Stimulated activated CD8-positive, alpha-beta memory T cell treated with anti-CD3 and anti-CD28 coated beads, Interleukin-4, amount 100 ng/mL, for 4 hours (primary cell): ENCODE data around the gene ACO1.

Source experiments
- DNase-seq, 2 donors: peaks; one replicate each; pipeline ENCODE4 v3.0.0-alpha.2; 2020; ENCODE audit warnings: low read depth in 2 of 2, low spot score in 1 of 2

Gene ACO1

DNA sequence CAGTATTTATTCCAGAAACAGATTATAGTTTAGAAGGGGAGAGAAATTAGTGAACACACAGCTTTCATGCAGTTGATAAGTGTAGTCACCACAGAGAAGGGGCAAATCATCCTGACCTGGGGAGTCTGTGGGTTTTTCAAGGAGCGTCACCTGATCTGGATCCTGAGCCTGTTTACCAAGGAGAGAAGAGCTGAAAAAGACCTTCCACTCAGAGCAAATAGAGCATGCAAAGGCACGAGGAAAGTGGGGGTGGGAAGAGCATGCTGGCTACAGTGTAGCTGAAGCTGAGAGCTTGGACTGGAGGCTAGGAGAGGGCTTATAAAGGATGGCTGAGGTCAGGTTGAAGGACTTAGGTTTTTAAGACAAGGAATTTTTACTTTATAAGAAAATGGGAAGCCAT, 30.4 kb downstream of the ACO1 start:
- DNase-seq, result no peak

DNA sequence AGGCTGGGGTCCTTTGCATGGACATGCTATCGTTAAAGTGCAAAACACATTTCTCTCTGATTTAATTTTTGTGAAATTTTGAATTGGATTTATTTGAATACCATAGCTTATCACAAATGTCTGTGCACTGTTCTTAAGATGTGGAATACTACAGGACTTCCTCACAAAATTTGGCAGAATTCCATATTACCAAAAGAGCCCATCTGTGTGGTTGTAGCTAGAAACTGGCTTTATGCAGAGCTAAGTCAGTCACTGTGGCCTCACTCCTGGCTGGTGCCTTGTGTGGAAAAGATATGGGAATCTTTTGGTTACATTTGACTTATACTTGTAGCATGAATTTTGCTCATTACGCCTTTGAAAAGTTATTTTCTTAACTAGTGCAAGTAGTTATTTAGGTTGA, 35.5 kb downstream of the ACO1 start:
- no peak for DNase-seq

DNA sequence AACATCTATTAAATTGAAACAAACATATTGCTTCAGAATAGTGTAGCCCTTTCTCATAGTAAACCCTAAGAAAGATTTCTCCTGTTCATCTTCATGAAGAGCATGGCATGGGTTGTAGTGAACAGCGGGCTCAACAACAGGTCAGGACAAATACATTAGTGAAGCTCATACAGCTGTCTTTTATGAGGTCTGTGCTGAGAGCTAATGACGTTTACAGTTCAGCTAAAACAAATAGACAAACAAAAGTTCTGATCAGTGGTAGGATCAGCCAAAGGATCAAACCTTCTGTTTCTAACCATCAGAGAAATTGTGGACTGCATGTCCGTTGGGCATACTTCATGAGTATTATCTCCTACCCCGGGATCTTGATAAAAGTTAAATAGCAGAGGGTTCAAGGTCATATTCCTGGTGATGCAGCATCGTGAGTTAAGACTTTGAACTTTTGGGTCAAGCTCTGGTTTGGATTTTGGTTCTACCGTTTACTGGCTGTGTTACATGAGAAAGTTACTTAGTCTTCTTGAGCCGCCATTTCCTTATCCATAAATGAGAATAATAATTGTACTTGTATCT, 37.9 kb downstream of the ACO1 start:
- DNase-seq, result no peak

DNA sequence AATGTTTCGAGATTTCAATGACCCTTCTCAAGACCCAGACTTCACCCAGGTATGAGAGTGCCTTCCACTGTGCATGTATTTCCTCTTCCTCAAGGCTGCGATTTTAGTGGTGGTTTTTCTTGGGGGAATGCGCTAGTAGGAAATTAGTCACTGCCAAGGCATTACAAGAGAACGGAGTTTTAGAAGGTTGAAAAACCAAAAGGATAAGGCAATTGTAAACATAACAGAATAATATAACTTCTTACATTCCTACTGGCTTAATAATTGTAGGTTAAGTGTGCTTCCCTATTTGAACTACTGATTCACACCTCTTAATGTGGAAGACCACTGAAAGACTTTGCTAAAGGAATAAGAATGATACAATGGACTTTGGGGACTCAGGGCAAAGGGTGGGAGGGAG, 38.9 kb downstream of the ACO1 start:
- DNase-seq, result no peak

DNA sequence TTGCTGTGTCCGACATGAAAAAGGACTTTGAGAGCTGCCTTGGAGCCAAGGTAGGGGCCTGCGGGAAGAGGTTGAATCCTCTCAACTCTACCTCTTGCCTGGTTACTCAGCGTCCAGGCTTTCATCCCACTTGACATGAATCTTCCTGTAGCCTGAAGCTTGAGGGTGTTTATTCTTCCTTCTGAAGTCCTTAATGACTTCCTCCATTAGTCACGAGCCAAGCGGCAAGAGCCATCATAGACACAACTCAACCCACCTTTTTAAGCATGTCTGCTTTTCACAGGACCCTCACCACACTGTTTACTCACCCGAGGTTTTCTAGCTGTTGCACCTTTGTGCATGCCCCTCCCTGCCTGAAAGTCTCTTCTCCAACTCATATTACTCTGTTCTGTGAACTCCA, 40.2 kb downstream of the ACO1 start:
- no peak for DNase-seq

DNA sequence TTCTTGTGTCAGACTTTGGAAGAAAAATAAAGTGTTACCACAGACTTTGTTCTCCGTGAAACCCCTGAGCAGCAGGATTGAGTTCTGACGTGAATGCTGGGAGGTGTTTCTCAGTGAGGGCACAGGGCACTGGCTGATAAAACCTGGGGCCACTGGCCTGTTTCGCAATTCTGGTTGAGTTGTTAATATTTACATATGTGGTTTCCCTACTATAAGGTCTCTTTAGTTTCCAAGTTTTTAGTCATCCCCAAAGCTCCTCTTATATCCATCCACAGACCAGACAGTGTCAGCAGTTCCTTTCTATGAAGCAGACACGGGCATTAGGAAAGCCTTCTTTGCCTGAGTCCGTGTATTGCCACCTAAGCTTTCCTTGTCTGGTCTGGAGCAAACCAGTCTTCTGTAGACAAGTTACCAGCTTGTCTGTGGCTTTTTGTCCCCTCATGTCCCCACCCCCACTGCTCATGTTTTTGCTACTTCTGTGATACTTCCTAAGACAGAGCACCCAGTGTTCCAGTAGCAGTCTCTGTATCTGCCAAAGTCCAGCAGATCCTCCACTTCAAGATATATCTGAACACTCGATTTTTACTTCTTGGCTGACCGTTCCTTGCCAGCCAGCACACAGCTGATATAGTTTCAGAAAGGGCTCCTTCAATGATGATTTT, 42.0 kb downstream of the ACO1 start:
- DNase-seq, result no peak

DNA sequence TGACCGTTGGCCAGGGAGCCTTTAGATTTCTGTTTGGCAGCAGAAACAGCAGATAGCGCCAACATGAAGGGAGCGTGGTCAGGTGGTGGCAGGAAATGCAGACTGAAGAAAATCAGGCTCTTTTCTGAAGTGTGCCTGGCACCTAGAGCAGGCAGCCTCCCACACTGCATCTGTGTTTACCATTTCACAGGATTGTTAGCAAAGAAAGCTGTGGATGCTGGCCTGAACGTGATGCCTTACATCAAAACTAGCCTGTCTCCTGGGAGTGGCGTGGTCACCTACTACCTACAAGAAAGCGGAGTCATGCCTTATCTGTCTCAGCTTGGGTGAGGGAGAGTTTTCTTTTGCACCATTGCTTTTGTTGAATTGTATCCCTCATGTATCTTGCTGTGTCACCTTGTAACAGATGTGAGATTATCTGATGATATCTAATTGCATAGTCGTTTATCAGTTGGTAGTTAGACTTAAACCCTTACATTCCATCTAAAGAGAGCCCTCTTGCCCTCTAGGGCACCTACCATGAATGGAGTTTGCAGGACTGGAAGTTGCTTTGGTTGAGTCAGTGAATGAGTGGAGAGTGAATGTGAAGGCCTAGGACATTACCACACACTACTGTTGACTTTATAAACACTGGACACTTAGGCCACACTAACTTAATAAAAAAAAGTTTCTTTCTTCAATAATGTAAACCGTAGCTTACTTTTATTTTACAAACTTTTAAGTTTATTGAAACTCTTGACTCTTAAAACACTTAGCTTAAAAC, 42.8 kb downstream of the ACO1 start:
- DNase-seq, result no peak

DNA sequence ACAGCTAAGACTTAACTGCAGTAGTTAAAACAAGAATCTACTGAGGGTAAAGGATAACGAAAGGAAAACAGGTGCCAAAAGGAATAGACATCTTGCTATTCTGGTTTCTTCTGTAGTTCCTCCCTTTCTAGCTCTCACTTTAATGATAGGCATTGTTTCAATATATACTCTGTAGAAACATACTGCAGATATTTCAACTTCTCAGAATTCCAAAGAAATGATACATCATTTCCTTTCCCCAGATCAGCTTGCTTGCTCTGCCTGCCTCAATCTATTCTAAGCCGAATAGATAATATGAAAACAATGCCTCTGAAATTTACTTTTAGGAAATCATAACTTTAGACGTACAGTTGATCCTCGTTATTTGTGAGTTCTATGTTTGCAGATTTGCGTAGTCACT, 46.3 kb downstream of the ACO1 start:
- DNase-seq, result no peak

DNA sequence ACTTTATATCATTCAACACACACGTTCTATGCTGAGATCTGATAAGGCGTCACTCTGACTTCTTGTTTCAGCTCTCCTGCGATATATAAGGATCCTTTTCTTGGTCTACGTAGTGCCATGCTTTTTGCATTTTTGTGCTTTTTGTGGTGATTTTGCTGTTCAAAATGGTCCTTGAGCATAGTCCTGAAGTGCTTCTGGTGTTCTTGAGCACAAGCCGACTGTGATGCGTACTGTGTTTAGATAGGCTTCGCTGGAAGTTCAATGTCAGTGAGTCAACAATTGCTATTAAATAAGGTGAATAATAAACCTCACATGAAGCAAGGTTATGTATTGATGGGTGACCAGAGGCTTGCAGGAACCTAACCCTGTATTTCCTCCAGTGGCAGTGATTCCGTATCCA, 46.8 kb downstream of the ACO1 start:
- no peak for DNase-seq

DNA sequence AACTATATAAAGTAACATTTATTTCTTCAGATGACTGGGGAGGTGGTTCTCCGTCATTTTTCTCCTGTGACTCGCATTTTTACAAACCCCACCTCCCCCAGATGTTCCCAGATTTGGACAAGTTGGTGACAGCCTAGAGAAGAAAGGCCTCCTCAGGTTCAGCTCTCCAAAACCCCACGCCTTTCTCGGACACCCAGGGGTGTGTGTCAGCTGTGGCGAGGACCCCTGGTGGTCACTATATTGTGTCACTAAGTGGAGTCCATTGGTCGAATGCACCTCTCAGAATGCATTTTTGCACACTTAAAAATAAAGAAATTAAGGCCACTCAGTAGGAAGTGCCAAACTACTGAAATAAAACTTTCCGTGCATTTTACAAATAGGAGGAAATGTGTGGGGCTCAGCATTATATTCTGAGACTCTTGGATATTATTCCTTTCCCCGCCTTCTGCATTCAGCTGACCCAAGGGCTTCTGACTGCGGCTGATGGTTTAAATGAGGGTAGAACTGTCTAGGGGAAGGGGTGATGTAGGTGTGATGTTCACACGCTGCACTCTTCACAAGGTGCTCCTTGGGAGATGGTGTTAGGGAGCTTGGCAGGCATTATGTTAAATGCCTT, 47.6 kb downstream of the ACO1 start:
- DNase-seq, result peak; percentile 7 to 9

DNA sequence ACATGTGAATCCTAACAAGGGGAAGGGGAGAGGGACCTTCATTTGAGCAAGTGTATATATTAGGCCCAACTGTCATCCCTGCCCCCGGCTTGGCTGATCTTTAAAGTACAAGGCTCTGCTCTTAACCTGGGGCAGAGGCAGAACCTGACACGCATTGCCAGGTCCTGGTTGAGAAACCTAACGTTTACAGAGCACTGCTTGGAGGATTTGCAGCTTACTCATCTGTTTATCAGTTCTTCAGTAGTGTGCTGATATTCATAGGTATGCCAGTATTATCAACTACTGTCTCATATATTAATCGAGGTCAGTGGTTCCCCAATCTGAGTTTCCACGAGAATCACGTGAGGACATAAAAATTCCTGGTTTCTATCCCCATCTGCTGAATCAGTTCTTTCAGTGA, 50.4 kb downstream of the ACO1 start:
- no peak for DNase-seq

DNA sequence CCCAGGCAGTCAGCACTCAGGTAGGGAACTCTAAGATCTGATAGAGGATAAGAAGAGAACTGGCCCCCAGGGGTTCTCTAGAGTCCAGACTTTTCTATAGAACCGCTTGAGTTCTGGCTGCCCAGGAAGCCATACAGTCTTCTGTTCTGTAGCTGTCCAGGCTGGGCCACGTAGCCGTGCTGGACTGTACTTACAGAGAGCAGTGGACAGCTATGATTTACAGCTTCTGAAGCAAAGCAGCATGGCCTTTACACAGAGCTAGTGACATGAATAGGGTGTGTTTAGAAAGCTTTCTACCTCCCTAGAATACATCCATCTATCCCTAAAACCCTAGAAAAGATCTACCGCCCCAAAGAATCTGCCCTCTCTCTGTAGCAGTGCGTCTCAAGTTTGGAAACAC, 57.2 kb downstream of the ACO1 start:
- no peak for DNase-seq

DNA sequence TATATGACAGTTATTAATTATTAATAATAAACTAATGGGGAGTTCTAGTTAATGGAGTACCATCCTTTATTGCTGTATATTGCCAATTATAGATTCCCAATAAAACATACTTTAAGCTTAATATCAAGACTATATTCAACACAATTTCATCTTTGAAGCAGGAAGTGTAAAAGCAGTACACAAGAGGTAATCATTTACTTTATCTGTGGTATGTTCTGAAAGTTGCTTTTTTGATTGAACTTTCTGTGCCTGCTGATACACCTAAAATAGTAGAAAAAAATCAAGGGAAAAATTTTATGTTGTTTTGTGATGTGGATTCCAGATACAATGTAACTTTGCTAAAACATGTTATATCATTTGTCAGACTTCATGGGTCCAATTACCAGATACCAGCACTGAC, 58.0 kb downstream of the ACO1 start:
- DNase-seq, result no peak

DNA sequence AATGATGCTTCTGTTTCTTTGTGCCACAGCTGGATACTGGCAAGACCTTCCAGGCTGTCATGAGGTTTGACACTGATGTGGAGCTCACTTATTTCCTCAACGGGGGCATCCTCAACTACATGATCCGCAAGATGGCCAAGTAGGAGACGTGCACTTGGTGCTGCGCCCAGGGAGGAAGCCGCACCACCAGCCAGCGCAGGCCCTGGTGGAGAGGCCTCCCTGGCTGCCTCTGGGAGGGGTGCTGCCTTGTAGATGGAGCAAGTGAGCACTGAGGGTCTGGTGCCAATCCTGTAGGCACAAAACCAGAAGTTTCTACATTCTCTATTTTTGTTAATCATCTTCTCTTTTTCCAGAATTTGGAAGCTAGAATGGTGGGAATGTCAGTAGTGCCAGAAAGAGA, 65.5 kb downstream of the ACO1 start:
- no peak for DNase-seq

DNA sequence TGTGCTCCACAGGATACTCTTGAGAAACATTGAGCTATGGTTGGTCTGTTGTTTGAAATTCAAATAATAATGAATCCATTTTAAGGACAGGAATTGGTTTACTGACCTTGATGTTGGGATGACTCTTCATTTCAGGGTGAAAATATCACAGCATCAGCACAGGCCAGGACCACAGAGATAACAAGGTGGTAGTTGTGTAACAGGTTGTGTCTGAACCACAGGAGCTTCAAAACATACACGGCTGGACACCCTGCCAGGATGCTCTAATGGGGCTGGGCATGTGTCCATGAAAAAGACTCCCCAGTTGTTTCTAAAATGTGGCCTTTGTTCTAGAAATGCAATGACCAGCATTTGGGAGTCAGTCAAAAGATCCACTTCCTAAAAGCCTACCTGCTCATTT, 69.8 kb downstream of the ACO1 start:
- no peak for DNase-seq

DNA sequence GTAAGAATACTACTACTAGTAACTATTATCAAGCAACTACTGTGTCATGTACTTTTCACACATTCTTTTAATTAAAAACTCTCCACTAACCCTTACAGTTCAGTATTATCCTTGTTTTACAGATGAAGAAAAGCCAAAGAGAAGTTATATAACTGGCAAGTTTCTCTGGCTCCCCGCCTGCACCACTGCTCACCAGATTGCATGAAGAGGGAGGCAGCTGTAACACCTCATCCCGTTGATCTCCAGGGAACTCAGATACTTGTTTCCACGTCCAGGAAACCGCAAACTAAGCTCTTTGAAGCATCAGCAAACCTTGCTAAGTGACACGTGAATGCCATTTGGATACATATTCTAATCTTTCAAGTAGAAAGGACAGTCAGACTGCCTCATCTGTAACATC, 71.3 kb downstream of the ACO1 start:
- no peak for DNase-seq

DNA sequence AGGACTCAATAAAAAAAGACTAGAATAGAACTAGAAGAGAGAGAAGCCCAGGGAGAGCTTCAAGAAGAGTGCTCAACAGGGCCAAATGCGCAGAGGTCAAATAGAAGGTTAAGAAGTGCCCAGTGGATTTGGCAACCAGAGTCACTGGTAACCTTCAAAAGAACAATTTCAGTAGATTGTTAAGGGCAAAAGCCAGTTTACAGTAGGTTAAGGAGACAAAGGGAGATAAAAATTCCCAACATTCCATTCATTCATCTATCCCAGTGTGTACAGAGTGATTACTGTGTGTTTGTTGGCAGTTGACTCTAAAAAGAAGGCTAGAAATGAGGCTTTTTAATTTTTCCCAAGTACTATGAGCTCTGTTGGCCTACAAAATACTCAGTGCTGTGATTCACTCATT, 72.1 kb downstream of the ACO1 start:
- no peak for DNase-seq

DNA sequence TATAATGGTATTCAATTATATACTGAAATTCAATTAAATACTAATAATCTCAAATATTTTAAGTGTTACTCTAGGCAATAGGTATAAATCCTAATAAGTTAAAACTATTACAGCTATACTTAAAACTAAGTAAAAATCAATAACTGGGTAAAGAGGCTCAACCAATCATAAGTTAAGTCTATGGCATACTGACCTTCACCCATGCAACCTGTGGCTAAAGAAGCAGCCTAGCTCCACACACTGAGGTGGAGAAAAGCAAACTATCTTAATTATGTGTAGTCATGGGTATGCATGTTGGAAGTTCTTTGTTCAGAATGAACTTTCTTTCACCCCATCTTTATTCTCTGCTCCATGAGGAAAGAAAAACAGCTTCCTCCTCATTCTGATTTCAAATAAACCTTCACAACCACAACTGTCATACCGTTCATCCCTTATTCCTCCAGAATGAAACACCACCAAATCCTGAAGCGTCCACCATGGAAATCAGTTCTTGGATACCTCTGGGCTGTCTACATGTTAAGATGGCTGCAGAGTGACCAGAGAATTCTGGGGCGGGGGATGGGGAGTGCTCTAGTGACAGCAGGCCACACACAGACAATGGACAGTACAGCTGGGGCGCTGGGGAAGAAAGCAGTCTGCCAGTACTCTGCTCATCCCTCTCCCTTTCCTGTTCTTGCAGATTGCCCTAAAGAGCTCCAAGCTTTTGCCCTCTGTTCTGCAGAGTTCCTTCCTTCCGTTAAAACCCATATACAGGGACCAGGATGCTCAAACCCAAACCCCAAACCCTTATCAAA, 79.3 kb downstream of the ACO1 start:
- DNase-seq, result no peak

DNA sequence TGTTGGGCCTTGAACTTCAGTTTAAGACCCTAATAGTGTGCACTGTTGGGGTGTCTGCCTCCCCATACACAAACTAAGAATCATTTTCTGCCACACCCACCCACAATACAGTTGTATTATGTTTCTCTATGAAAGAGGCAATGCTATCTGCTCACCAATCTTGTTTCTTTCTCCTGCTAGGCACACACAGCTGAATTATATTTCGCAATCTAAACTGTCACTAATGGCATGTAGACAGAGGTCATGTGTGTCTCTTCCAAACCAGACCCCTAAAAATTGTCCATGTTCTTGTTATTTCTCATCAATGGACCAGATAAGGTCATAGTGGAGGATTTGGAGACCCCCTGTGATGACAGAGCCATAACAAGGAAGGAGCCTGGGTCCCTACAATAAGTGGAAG, 84.3 kb downstream of the ACO1 start:
- no peak for DNase-seq

DNA sequence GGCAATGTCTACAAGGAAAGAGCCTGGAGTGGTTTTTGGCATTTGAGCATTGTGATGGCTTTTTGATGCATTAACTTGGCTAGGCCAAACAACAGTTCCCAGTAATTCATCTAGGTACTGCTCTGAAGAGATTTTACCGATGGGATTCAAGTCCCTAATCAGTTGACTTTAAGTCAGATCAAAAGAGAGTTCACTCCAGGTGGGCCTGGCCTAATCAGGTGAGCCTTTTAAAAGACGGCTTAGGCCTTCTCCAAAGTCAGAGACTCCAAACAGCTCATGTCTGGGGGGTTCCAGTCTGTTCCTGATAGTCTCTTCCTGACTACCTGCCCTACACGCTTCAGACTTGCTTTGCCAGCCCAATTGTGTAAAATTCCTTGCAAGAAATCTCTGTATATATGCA, 87.9 kb downstream of the ACO1 start:
- no peak for DNase-seq

DNA sequence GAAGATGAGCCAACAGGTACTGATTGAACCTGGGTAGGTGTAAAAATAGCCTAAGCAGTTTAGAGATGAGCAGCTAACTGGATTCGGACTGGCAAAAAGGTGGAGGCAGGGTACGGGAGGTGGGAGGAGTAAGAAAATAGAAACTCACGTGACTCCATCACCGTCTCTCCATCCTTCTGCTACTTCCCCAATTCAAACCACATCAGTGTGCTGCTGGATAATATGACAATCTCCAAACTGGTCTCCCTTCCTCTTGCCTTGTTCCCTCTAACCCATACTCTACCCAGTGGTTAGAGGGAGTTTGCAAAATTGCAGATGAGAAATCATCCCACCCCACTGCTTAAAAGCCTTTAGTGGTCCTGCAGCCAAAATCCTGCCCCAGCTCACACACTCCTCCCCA, 98.9 kb downstream of the ACO1 start:
- DNase-seq, result no peak
